Osteoblast (primary cell): ENCODE results near the gene GJD2. TPM values are rescaled to one million over a fixed set of nuclear protein-coding genes. Genes with fewer than 3 reads are reported as not detected.

Experiments used
- DNase-seq: peaks from one replicate; pipeline ENCODE4 v3.0.0; 2011; ENCODE audit warnings: low spot score, mixed read lengths; ENCODE audit not compliant: insufficient read length; ENCODE audit errors: missing footprints
- H2AFZ ChIP-seq: 2 replicates; pipeline ENCODE4 v1.6.0; 2011; ENCODE audit warnings: mild to moderate bottlenecking, low read length
- H3K27ac ChIP-seq: 2 replicates; pipeline ENCODE4 v1.5.1; 2011; ENCODE audit warnings: mild to moderate bottlenecking, low read depth, low read length, moderate library complexity
- H3K27me3 ChIP-seq: 2 replicates; pipeline ENCODE4 v1.6.0; 2012; ENCODE audit warnings: mild to moderate bottlenecking, control low read depth, inconsistent platforms, low read length, moderate library complexity; ENCODE audit not compliant: insufficient read depth
- H3K36me3 ChIP-seq: 2 replicates; pipeline ENCODE4 v1.5.1; 2011; ENCODE audit warnings: mild to moderate bottlenecking, low read length, control low read depth, moderate library complexity; ENCODE audit not compliant: insufficient read depth
- H3K4me1 ChIP-seq: 2 replicates; pipeline ENCODE4 v1.5.1; 2011; ENCODE audit warnings: mild to moderate bottlenecking, low read length, control low read depth, moderate library complexity; ENCODE audit not compliant: insufficient read depth
- H3K4me2 ChIP-seq: 2 replicates; pipeline ENCODE4 v1.6.0; 2011; ENCODE audit warnings: mild to moderate bottlenecking, low read length; ENCODE audit not compliant: insufficient read depth
- H3K4me3 ChIP-seq: fragments of 200-600 bp; sonication (generic); 3 replicates; pipeline ENCODE4 v1.5.1; 2012; ENCODE audit warnings: mild to moderate bottlenecking, low read length, inconsistent platforms; ENCODE audit not compliant: insufficient read depth
- H3K79me2 ChIP-seq: 2 replicates; pipeline ENCODE4 v1.6.0; 2012; ENCODE audit warnings: mild to moderate bottlenecking, low read length, control low read depth, inconsistent platforms; ENCODE audit not compliant: insufficient read depth
- H3K9me3 ChIP-seq: 2 replicates; pipeline ENCODE4 v1.5.1; 2011; ENCODE audit warnings: low read depth, low read length, control low read depth
- H4K20me1 ChIP-seq: 2 replicates; pipeline ENCODE4 v1.6.0; 2012; ENCODE audit warnings: mild to moderate bottlenecking, low read length, control low read depth; ENCODE audit not compliant: insufficient read depth
- total RNA-seq: library from RNA; depleted of rRNA; stranded (reverse); fragments of >200 nt; gene quantifications from 2 replicates; pipeline ENCODE4 v1.2.3, GENCODE V29; 2012
- TF ChIP-seq, protein P1 (sequence below): IDR thresholded peaks from 2 replicates; pipeline ENCODE4 v1.5.1; 2011; ENCODE audit warnings: mild to moderate bottlenecking, low read depth, low read length, moderate library complexity; ENCODE audit errors: extremely low read depth

GJD2 gene
- total RNA-seq, 1 donor = not detected

DNA sequence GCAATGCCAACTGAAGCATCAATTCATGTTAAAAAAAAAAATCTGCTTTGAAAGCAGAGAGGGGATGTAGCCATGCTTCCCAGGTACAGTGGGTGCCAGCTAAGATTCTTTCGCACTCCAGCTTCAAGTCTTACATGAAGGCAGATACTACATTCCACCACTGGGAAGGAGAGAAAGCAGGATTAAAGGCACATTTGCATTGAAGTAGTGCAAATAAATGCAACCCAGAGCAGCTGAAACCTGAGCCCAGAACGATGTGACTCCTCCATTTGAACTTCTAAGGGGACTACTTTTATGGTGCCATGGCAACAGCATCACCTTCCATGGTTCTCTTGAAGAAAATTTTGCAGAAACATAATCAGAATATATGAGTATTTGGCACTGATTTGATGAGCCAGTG is 19.1 kb upstream of the GJD2 start:
- H3K4me2 ChIP-seq = no peak overlapping the region
- DNase-seq = no peak
- H4K20me1 ChIP-seq = no peaks in the 10 kb centered on the region
- H3K9me3 ChIP-seq = no peaks in the 10 kb centered on the region
- H2AFZ ChIP-seq = no peak overlapping the region
- H3K4me1 ChIP-seq = no peaks in the 10 kb centered on the region
- H3K27me3 ChIP-seq = peaks cover 21% of the 10 kb centered on the region
- no peaks in the 10 kb centered on the region for H3K36me3 ChIP-seq
- TF ChIP-seq, protein P1, sequence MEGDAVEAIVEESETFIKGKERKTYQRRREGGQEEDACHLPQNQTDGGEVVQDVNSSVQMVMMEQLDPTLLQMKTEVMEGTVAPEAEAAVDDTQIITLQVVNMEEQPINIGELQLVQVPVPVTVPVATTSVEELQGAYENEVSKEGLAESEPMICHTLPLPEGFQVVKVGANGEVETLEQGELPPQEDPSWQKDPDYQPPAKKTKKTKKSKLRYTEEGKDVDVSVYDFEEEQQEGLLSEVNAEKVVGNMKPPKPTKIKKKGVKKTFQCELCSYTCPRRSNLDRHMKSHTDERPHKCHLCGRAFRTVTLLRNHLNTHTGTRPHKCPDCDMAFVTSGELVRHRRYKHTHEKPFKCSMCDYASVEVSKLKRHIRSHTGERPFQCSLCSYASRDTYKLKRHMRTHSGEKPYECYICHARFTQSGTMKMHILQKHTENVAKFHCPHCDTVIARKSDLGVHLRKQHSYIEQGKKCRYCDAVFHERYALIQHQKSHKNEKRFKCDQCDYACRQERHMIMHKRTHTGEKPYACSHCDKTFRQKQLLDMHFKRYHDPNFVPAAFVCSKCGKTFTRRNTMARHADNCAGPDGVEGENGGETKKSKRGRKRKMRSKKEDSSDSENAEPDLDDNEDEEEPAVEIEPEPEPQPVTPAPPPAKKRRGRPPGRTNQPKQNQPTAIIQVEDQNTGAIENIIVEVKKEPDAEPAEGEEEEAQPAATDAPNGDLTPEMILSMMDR = no peak
- no peak overlapping the region for H3K27ac ChIP-seq
- no peaks in the 10 kb centered on the region for H3K79me2 ChIP-seq
- no peak overlapping the region for H3K4me3 ChIP-seq

DNA sequence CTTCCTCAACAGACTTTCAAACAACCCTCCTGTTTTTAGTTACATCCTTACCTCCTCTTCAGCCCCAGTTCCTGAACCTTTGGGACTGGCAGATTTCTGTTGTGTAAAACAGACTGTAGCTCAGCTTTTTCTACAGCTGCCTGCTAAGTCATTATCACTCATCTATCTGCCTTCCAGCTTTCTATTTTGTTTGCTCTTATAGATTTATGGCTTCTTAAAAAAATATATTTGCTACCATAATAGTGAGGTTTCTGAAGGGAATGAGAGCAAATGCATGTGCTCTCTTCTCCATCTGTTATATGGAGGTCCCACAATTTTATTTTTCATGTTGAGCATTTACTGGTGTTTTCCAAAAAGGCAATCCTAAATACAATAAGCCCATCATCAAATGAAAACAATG is 18.2 kb upstream of the GJD2 start:
- peaks cover 25% of the 10 kb centered on the region for H3K27me3 ChIP-seq
- no peaks in the 10 kb centered on the region for H3K36me3 ChIP-seq
- no peak overlapping the region for H2AFZ ChIP-seq
- no peaks in the 10 kb centered on the region for H3K4me1 ChIP-seq
- no peak overlapping the region for H3K27ac ChIP-seq
- no peaks in the 10 kb centered on the region for H4K20me1 ChIP-seq
- TF ChIP-seq, protein P1 = no peak
- no peak for DNase-seq
- H3K9me3 ChIP-seq = no peaks in the 10 kb centered on the region
- H3K4me3 ChIP-seq = no peak overlapping the region
- no peak overlapping the region for H3K4me2 ChIP-seq
- no peaks in the 10 kb centered on the region for H3K79me2 ChIP-seq

DNA sequence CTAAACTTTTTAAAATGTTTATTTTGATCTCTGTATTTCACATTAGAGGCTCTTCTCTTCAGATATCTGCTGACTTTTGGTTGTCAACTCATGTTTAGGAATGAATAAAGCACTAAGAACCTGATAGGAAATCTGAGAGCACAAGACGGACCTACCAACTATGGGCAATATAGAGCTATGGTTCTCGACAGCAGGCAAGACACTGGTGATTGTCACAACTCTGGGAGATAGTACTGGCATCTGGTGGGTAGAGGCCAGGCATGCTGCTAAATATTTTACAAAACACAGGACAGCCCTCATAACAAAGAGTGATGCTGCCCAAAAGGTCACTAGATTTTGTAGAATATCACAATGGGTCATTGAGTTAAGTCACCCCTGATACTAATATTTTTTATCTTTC is 17.5 kb upstream of the GJD2 start:
- H4K20me1 ChIP-seq = no peaks in the 10 kb centered on the region
- peaks cover 26% of the 10 kb centered on the region for H3K27me3 ChIP-seq
- TF ChIP-seq, protein P1 = no peak
- H3K36me3 ChIP-seq = no peaks in the 10 kb centered on the region
- no peaks in the 10 kb centered on the region for H3K9me3 ChIP-seq
- H3K79me2 ChIP-seq = no peaks in the 10 kb centered on the region
- H3K4me2 ChIP-seq = no peak overlapping the region
- H3K4me3 ChIP-seq = no peak overlapping the region
- DNase-seq = no peak
- no peak overlapping the region for H3K27ac ChIP-seq
- no peak overlapping the region for H2AFZ ChIP-seq
- H3K4me1 ChIP-seq = no peaks in the 10 kb centered on the region

DNA sequence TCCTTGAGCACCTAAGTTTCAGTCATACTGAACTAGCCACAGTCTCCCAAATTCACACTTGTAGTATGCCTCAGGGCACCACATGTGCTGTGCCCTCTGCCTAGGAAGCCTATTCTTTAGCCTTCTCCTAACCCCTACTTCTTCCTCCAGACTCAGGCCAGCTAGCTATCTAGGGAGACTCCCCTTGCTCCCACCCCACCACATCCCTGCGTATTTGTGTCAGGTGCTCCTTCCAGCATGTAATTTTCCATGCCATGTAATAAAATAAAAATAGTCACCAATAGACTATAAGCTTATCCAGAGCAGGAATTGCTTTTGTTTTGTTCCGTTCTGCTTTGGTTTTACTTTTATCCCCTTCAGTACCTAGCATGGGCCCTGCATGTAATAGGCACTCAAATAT is 14.9 kb upstream of the GJD2 start:
- Histone ChIP-seq H3K4me1 (no peaks in the 10 kb centered on the region), H3K79me2 (no peaks in the 10 kb centered on the region), H3K36me3 (no peaks in the 10 kb centered on the region), H2AFZ (no peak overlapping the region), H3K4me3 (no peak overlapping the region), H3K9me3 (no peaks in the 10 kb centered on the region), H3K27ac (no peak overlapping the region), H4K20me1 (no peaks in the 10 kb centered on the region), H3K4me2 (no peak overlapping the region), H3K27me3 (peaks cover 22% of the 10 kb centered on the region)
- no peak for DNase-seq
- TF ChIP-seq, protein P1 = no peak
